BJ (cell line): ENCODE data around the gene KLK5. TPM values are rescaled to one million over a fixed set of nuclear protein-coding genes. Genes with fewer than 3 reads are reported as not detected.
"Not testable (repeated sequence)": the region's sequence is repeated elsewhere in the genome, so short reads cannot be mapped to it uniquely, and the experiment has no call there.

Source experiments
- CTCF ChIA-PET: fragments of 350-600 bp; formaldehyde crosslinking; extraction: SDS; loops from one replicate; lab custom pipeline; 2021; ENCODE audit warnings: antibody characterized with exemption, inconsistent platforms; lab: Yijun Ruan, JAX
- POLR2A ChIA-PET: fragments of 300-600 bp; sonication (Branson Sonifier 250); formaldehyde crosslinking; extraction: SDS; loops from one replicate; lab custom pipeline; 2021; ENCODE audit warnings: antibody characterized with exemption; lab: Charles Lee
- DNase-seq: peaks from one replicate; pipeline ENCODE4 v3.0.0-alpha.2; 2011; ENCODE audit warnings: low read depth
- H3K27me3 ChIP-seq: 2 replicates; pipeline ENCODE4 v1.6.0; 2011; ENCODE audit warnings: low read length; ENCODE audit not compliant: control insufficient read depth, insufficient read depth
- H3K36me3 ChIP-seq: 2 replicates; pipeline ENCODE4 v1.5.1; 2011; ENCODE audit warnings: low read length; ENCODE audit not compliant: control insufficient read depth, insufficient read depth
- H3K4me3 ChIP-seq: 2 replicates; pipeline ENCODE4 v1.5.1; 2011; ENCODE audit warnings: low read depth, mild to moderate bottlenecking, control low read depth, low read length
- CTCF ChIP-seq: IDR thresholded peaks from 2 replicates; pipeline ENCODE4 v1.5.1; 2011; ENCODE audit warnings: low read depth, mild to moderate bottlenecking, control low read depth, inconsistent platforms, low read length, moderate library complexity; ENCODE audit not compliant: insufficient read depth
- polyA plus RNA-seq: library from polyadenylated mRNA; depleted of rRNA; stranded (reverse); fragments of >200 nt; gene quantifications from 2 replicates; pipeline ENCODE4 v1.2.3, GENCODE V29; 2011

The KLK5 gene
- polyA plus RNA-seq, 1 experiment: not detected

GRCh38 chr19:50977626-50978025 is 24.8 kb upstream of the KLK5 start:
- ChIA-PET CTCF (no interaction called here), POLR2A (no interaction called here)
- no peak for TF ChIP-seq CTCF
- H3K4me3 ChIP-seq: no peak overlapping the region
- H3K36me3 ChIP-seq: no peaks in the 10 kb centered on the region
- no peak for DNase-seq
- H3K27me3 ChIP-seq: no peaks in the 10 kb centered on the region

- TF ChIP-seq CTCF: no peak
- ChIA-PET CTCF (no interaction called here), POLR2A (no interaction called here)
- no peaks in the 10 kb centered on the region for H3K36me3 ChIP-seq
- no peak for DNase-seq
- no peak overlapping the region for H3K4me3 ChIP-seq
- H3K27me3 ChIP-seq: no peaks in the 10 kb centered on the region
Observed at GRCh38 chr19:50975766-50976165, 22.9 kb upstream of the KLK5 start.

- POLR2A ChIA-PET: no interaction called here
- Histone ChIP-seq H3K4me3 (no peak overlapping the region), H3K27me3 (no peaks in the 10 kb centered on the region), H3K36me3 (no peaks in the 10 kb centered on the region)
- DNase-seq: no peak
- CTCF ChIA-PET: no interaction called here
- TF ChIP-seq CTCF: no peak
Observed at GRCh38 chr19:50974702-50975556, 22.1 kb upstream of the KLK5 start.

GRCh38 chr19:50972795-50973376 is 20.0 kb upstream of the KLK5 start:
- CTCF ChIA-PET: no interaction called here
- no peaks in the 10 kb centered on the region for H3K36me3 ChIP-seq
- no peak for TF ChIP-seq CTCF

GRCh38 chr19:50969810-50970209 is 17.0 kb upstream of the KLK5 start:
- POLR2A ChIA-PET, H3K4me3 ChIP-seq, CTCF ChIA-PET, DNase-seq, H3K27me3 ChIP-seq, H3K36me3 ChIP-seq: not testable (repeated sequence)

More at GRCh38 chr19:50972795-50973376, 20.0 kb upstream of the KLK5 start:
- no peaks in the 10 kb centered on the region for H3K27me3 ChIP-seq
- POLR2A ChIA-PET: no interaction called here
- no peak for DNase-seq
- H3K4me3 ChIP-seq: no peak overlapping the region
